SU-DHL-6 (cell line): ENCODE measurements around the gene COL4A3.

ENCODE experiments used
- H2AFZ ChIP-seq: fragments of 200-600 bp; sonication (generic); 2 replicates; pipeline ENCODE4 v1.6.1; 2014; ENCODE audit warnings: low read depth, mild to moderate bottlenecking, moderate library complexity, mixed read lengths, antibody characterized with exemption, low read length; ENCODE audit not compliant: severe bottlenecking
- H3F3A ChIP-seq: fragments of 200-600 bp; shearing (Covaris generic); 2 replicates; pipeline ENCODE4 v1.6.0; 2016; ENCODE audit warnings: antibody characterized with exemption, mild to moderate bottlenecking; ENCODE audit not compliant: insufficient read depth
- H3K27ac ChIP-seq: fragments of 200-600 bp; sonication (generic); 2 replicates; pipeline ENCODE4 v1.5.1; 2016; ENCODE audit warnings: low read depth, mild to moderate bottlenecking, low read length, moderate library complexity, mixed read lengths
- H3K27me3 ChIP-seq: fragments of 200-600 bp; sonication (generic), shearing (Covaris generic); 2 replicates; pipeline ENCODE4 v1.6.0; 2014; ENCODE audit warnings: mild to moderate bottlenecking, low read length
- H3K36me3 ChIP-seq: fragments of 200-600 bp; sonication (generic); 2 replicates; pipeline ENCODE4 v1.6.1; 2014; ENCODE audit warnings: mild to moderate bottlenecking, low read length, mixed read lengths
- H3K4me2 ChIP-seq: fragments of 300-600, 200-600 bp; shearing (Covaris generic), sonication (generic); 2 replicates; pipeline ENCODE4 v1.6.0; 2014; ENCODE audit warnings: low read length, low read depth, mild to moderate bottlenecking; ENCODE audit not compliant: poor library complexity, severe bottlenecking
- H3K4me3 ChIP-seq: fragments of 200-600 bp; sonication (generic); 2 replicates; pipeline ENCODE4 v1.5.1; 2014; ENCODE audit warnings: antibody characterized with exemption, low read length, mild to moderate bottlenecking, mixed read lengths; ENCODE audit not compliant: insufficient read depth, poor library complexity, severe bottlenecking
- H3K79me2 ChIP-seq: fragments of 200-600 bp; sonication (generic); 2 replicates; pipeline ENCODE4 v1.6.1; 2014; ENCODE audit warnings: mild to moderate bottlenecking, low read length, moderate library complexity; ENCODE audit not compliant: insufficient read depth
- H3K9ac ChIP-seq: fragments of 200-600 bp; sonication (generic); 2 replicates; pipeline ENCODE4 v1.7.0; 2014; ENCODE audit warnings: mild to moderate bottlenecking, low read length
- H3K9me2 ChIP-seq: fragments of 200-600 bp; sonication (generic); replicated peaks from 2 replicates; pipeline ENCODE4 v1.6.1; 2014; ENCODE audit warnings: low read length; ENCODE audit not compliant: insufficient read depth
- H3K9me3 ChIP-seq: fragments of 200-600 bp; sonication (generic); 2 replicates; pipeline ENCODE4 v1.6.1; 2014; ENCODE audit warnings: low read length, mixed read lengths; ENCODE audit not compliant: insufficient read depth
- H4K20me1 ChIP-seq: fragments of 200-600 bp; sonication (generic); 2 replicates; pipeline ENCODE4 v1.6.1; 2014; ENCODE audit warnings: low read depth, mild to moderate bottlenecking, antibody characterized with exemption, low read length, moderate library complexity, mixed read lengths
- CTCF ChIP-seq: fragments of 200-600 bp; sonication (generic); IDR thresholded peaks from one replicate; pipeline ENCODE4 v1.5.1; 2017; ENCODE audit warnings: antibody characterized with exemption, mild to moderate bottlenecking, low read length, moderate library complexity; ENCODE audit not compliant: insufficient read depth, poor library complexity, severe bottlenecking
- EZH2phosphoT487 ChIP-seq: fragments of 200-600 bp; sonication (generic), shearing (Covaris generic); conservative IDR thresholded peaks from 2 replicates; pipeline ENCODE4 v1.6.1; 2018; ENCODE audit warnings: mild to moderate bottlenecking, antibody characterized with exemption, low read length, moderate library complexity, mixed read lengths

Gene COL4A3

DNA sequence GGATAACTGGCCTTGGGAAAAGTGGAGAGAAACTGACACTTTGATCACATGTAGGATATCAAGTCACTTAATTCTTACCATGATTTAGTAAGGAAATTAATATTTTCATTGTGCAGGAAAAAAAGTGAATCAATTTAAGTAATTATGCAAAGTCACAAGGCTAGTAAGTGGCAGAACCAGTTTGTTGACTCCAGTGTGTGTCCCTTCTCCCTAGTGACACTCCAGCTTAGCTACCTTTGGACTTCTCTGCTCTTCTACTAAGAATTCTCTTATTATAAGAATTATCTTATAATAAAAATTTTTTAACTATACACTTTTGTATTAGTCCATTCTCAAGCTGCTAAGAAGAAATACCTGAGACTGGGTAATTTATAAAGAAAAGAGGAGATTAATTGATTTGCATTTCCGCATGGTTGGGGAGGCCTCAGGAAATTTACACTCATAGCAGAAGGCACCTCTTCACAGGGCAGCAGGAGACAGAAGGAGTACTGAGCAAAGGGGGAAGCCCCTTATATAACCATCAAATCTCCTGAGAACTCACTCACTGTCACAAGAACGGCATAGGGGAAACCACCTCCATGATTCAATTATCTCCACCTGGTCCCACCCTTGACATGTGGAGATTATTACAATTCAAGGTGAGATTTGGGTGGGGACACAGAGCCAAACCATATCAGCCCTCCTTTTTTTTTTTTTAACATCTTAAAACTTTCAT, 14.0 kb upstream of the COL4A3 start:
- Histone ChIP-seq H3K27me3 (no peaks in the 10 kb centered on the region), H3K27ac (no peak overlapping the region), H3K9ac (no peak overlapping the region), H3K4me3 (no peak overlapping the region), H4K20me1 (no peaks in the 10 kb centered on the region), H3F3A (no peaks in the 10 kb centered on the region), H3K4me2 (no peak overlapping the region), H3K9me3 (peaks cover 4% of the 10 kb centered on the region; the same call in 1 of the 2 replicates), H3K9me2 (no peaks in the 10 kb centered on the region), H2AFZ (no peak overlapping the region), H3K36me3 (no peaks in the 10 kb centered on the region), H3K79me2 (no peaks in the 10 kb centered on the region)
- no peak for TF ChIP-seq CTCF
- no peak for TF ChIP-seq EZH2phosphoT487

- TF ChIP-seq CTCF, result no peak
- TF ChIP-seq EZH2phosphoT487, result no peak
- Histone ChIP-seq H3F3A (no peaks in the 10 kb centered on the region), H2AFZ (no peak overlapping the region), H3K27me3 (no peaks in the 10 kb centered on the region), H3K79me2 (no peaks in the 10 kb centered on the region), H3K27ac (no peak overlapping the region), H3K9me2 (no peaks in the 10 kb centered on the region), H3K9ac (no peak overlapping the region), H3K36me3 (no peaks in the 10 kb centered on the region), H3K4me3 (no peak overlapping the region), H4K20me1 (no peaks in the 10 kb centered on the region; the same call in 1 of the 2 replicates), H3K4me2 (no peak overlapping the region), H3K9me3 (peaks cover 4% of the 10 kb centered on the region; the same call in 1 of the 2 replicates)
Observed at GRCh38 chr2:227152093-227152766, 12.2 kb upstream of the COL4A3 start.

DNA sequence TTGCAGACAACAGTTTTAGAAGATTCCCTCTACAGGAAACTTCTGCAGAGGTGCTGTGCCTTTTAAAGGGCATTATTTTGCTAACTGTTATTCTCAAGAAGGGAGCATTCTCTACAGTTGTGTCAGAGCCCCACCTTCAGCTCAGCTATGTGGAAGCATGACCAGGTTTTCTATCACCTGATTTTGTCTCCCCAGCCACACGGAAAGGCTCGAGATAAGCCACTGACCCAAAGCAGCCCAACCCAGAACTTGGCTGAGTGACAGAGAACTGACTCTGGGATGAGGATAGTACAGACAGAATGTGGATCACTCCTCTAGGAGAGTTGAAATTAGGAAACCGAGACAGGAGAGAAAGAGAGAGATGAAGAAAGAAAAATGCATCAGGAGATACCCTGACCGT, 11.1 kb upstream of the COL4A3 start:
- H3K36me3 ChIP-seq, result no peaks in the 10 kb centered on the region
- TF ChIP-seq EZH2phosphoT487 (no peak), CTCF (no peak)
- no peak overlapping the region for H3K27ac ChIP-seq
- no peak overlapping the region for H3K4me2 ChIP-seq
- no peak overlapping the region for H2AFZ ChIP-seq
- H3K79me2 ChIP-seq, result no peaks in the 10 kb centered on the region
- H3K4me3 ChIP-seq, result no peak overlapping the region
- no peaks in the 10 kb centered on the region for H3K27me3 ChIP-seq
- peaks cover under 1% of the 10 kb centered on the region; the same call in 1 of the 2 replicates for H3K9me3 ChIP-seq
- no peaks in the 10 kb centered on the region for H3K9me2 ChIP-seq
- no peak overlapping the region for H3K9ac ChIP-seq
- H4K20me1 ChIP-seq, result no peaks in the 10 kb centered on the region; the same call in 1 of the 2 replicates
- no peaks in the 10 kb centered on the region for H3F3A ChIP-seq
